ENCODE results near the gene ZNF660.

The ZNF660 gene

GRCh38 chr3:44642337-44642736 is 57.6 kb downstream of the ZNF660 start:
- Histone ChIP-seq H3K4me1 (ENCODE audit: control insufficient read depth, low read length) (peaks cover 6% of the 10 kb centered on the region), H3K4me3 (ENCODE audit: low read length) (no peak overlapping the region), H3F3A (ENCODE audit: control insufficient read depth, insufficient read depth) (no peaks in the 10 kb centered on the region), H3K9me3 (ENCODE audit: control insufficient read depth, insufficient read depth, low read length) (peaks cover 17% of the 10 kb centered on the region; the same call in 1 of the 2 replicates), H4K20me1 (ENCODE audit: control insufficient read depth, insufficient read depth, low read depth, low read length) (no peaks in the 10 kb centered on the region), H3K4me2 (ENCODE audit: low read length) (no peak overlapping the region), H3K27me3 (ENCODE audit: control insufficient read depth, low read length) (no peaks in the 10 kb centered on the region), H3K36me3 (ENCODE audit: control insufficient read depth, low read length) (peaks cover 65% of the 10 kb centered on the region), H3K9me2 (replicated peaks; ENCODE audit: control insufficient read depth, low read length) (no peaks in the 10 kb centered on the region), H3K79me2 (ENCODE audit: control insufficient read depth, low read length) (no peaks in the 10 kb centered on the region), H3K27ac (ENCODE audit: low read depth, low read length) (no peak overlapping the region)
- TF ChIP-seq CTCF (IDR thresholded peaks at IDR 0.05; ENCODE audit: low read depth, low read length, poor library complexity, severe bottlenecking) = no peak
- no peak for TF ChIP-seq EZH2phosphoT487 (IDR thresholded peaks at IDR 0.05; ENCODE audit: borderline replicate concordance, low read length)

- H3K79me2 ChIP-seq (ENCODE audit: control insufficient read depth, low read length) = peaks cover 5% of the 10 kb centered on the region
- no peaks in the 10 kb centered on the region for H3K27me3 ChIP-seq (ENCODE audit: control insufficient read depth, low read length)
- peaks cover 17% of the 10 kb centered on the region; the same call in 1 of the 2 replicates for H3K9me3 ChIP-seq (ENCODE audit: control insufficient read depth, insufficient read depth, low read length)
- H3K36me3 ChIP-seq (ENCODE audit: control insufficient read depth, low read length) = peaks cover 60% of the 10 kb centered on the region
- no peaks in the 10 kb centered on the region for H4K20me1 ChIP-seq (ENCODE audit: control insufficient read depth, insufficient read depth, low read depth, low read length)
- no peak overlapping the region for H3K27ac ChIP-seq (ENCODE audit: low read depth, low read length)
- no peak for TF ChIP-seq EZH2phosphoT487 (IDR thresholded peaks at IDR 0.05; ENCODE audit: borderline replicate concordance, low read length)
- no peak for TF ChIP-seq CTCF (IDR thresholded peaks at IDR 0.05; ENCODE audit: low read depth, low read length, poor library complexity, severe bottlenecking)
- H3K9me2 ChIP-seq (replicated peaks; ENCODE audit: control insufficient read depth, low read length) = no peaks in the 10 kb centered on the region
- H3K4me1 ChIP-seq (ENCODE audit: control insufficient read depth, low read length) = peaks cover 13% of the 10 kb centered on the region
- no peak overlapping the region for H3K4me2 ChIP-seq (ENCODE audit: low read length)
- no peak overlapping the region for H3K4me3 ChIP-seq (ENCODE audit: low read length)
- no peaks in the 10 kb centered on the region for H3F3A ChIP-seq (ENCODE audit: control insufficient read depth, insufficient read depth)
Observed at GRCh38 chr3:44643024-44643423, 58.3 kb downstream of the ZNF660 start.

- Histone ChIP-seq H3K36me3 (ENCODE audit: control insufficient read depth, low read length) (peaks cover 29% of the 10 kb centered on the region), H3K9me2 (replicated peaks; ENCODE audit: control insufficient read depth, low read length) (no peaks in the 10 kb centered on the region), H3K9me3 (ENCODE audit: control insufficient read depth, insufficient read depth, low read length) (peaks cover 7% of the 10 kb centered on the region; the same call in 1 of the 2 replicates), H3K27ac (ENCODE audit: low read depth, low read length) (no peak overlapping the region), H3K4me2 (ENCODE audit: low read length) (peak overlapping the region; percentile 63), H3K4me3 (ENCODE audit: low read length) (peak overlapping the region; percentile 86), H3K79me2 (ENCODE audit: control insufficient read depth, low read length) (peaks cover 17% of the 10 kb centered on the region), H3K4me1 (ENCODE audit: control insufficient read depth, low read length) (peaks cover 19% of the 10 kb centered on the region), H4K20me1 (ENCODE audit: control insufficient read depth, insufficient read depth, low read depth, low read length) (no peaks in the 10 kb centered on the region), H3F3A (ENCODE audit: control insufficient read depth, insufficient read depth) (no peaks in the 10 kb centered on the region), H3K27me3 (ENCODE audit: control insufficient read depth, low read length) (no peaks in the 10 kb centered on the region)
- TF ChIP-seq EZH2phosphoT487 (IDR thresholded peaks at IDR 0.05; ENCODE audit: borderline replicate concordance, low read length) = no peak
- no peak for TF ChIP-seq CTCF (IDR thresholded peaks at IDR 0.05; ENCODE audit: low read depth, low read length, poor library complexity, severe bottlenecking)
Observed at GRCh38 chr3:44647771-44648170, 63.0 kb downstream of the ZNF660 start.

Data from DOHH2 (cell line).